ENCODE measurements around the gene URB1.
A peak's percentile ranks its signal among the peaks of the same experiment; 100 is the strongest.
"Not testable (repeated sequence)": the region's sequence is repeated elsewhere in the genome, so short reads cannot be mapped to it uniquely, and the experiment has no call there.

Gene URB1

GRCh38 chr21:32392880-32393676, at the start of gene URB1:
Gene URB1, minus strand, starts transcription at chr21:32393012. Its CDS starts 102 bp downstream, at chr21:32392910.
- DNase-seq (ENCODE audit: low read depth in 2 of 2), result peak; percentile 87 to 91

DNA sequence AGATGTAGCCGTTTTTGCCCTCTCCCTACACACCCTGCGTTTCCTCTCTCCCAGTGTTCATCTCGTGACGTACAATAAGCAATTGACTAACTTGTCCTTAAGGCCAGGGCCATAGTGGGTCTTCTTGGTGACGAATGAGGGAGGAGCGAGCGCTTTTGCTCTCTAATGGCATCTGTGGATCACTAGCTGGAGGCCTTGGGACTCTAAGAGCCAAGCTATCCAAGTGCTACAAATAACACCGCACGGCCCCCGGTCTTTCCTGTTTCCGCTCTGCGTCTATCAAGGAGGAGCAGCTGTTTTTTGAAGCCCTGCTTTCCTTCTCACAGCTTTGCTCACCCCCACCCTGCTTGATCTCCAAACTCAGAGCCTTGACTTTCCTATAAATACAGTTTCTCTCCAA, 44.9 kb upstream of the URB1 start:
- DNase-seq (ENCODE audit: low read depth in 2 of 2), result no peak

- not testable (repeated sequence) for DNase-seq (ENCODE audit: low read depth in 2 of 2)
These were observed 40.3 kb upstream of the URB1 start for GRCh38 chr21:32432982-32433660.

GRCh38 chr21:32427958-32428623, 35.3 kb upstream of the URB1 start:
- no peak for DNase-seq (ENCODE audit: low read depth in 2 of 2)

- no peak for DNase-seq (ENCODE audit: low read depth in 2 of 2)
These were observed 33.8 kb upstream of the URB1 start for GRCh38 chr21:32426592-32427051.

DNA sequence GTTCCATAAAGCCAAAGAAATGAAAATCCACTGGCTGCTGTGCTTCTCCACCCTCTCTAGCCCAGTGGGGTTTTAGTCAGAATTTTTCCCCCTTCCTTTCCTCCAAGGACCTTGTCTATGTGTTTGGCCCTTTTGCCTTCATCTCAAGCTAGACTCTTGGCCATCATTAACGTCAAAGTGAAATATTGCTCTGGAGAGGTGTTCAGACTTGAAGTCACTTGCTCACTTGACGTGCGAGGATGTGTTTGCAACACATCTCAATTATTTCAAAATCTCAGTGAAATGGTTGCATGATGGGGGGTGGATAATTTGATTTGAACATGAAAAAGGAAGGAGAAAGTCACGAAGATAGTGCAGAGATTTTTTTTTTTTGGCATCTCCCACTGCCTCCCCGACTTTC, 33.3 kb upstream of the URB1 start:
- DNase-seq (ENCODE audit: low read depth in 2 of 2), result no peak

DNA sequence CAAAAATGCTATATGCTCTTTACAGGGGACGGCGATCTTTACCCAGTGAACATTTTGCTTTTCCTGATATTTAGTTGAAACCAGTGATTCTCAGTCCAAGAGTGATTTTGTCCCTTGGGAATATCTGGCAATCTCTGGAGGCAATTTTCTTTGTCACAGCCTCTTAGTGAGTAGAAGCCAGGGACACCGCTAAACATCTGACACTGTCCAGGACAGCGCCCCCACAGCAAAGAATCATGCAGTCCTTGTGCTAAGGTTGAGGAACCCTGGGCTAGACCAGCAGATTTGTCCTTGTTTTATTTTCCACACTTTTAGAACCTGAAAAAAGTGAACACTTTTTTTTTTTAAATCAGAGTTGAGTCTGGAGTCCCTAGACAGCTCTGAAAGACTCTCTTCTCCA, 32.8 kb upstream of the URB1 start:
- DNase-seq (ENCODE audit: low read depth in 2 of 2), result no peak

DNA sequence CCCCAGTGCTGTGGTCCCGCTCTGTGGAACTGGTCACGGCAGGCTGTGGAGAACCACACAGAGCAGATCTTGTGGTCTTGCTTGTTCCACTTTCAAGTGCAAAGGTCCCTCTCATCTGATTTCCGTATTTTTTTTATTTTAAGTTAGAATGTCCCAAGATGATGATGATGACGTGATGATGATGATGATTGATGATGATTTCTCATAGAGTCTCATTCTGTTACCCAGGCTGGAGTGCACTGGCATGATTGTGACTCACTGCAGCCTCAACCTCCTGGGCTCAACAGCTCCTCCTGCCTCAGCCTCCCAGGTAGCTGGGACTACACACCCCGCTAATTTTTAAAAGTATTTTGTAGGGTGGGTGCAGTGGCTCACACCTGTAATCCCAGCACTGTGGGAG, 31.9 kb upstream of the URB1 start:
- DNase-seq (ENCODE audit: low read depth in 2 of 2), result no peak

GRCh38 chr21:32424191-32424535, 31.4 kb upstream of the URB1 start:
- DNase-seq (ENCODE audit: low read depth in 2 of 2), result no peak

GRCh38 chr21:32423320-32424190, 30.7 kb upstream of the URB1 start:
- no peak for DNase-seq (ENCODE audit: low read depth in 2 of 2)

DNA sequence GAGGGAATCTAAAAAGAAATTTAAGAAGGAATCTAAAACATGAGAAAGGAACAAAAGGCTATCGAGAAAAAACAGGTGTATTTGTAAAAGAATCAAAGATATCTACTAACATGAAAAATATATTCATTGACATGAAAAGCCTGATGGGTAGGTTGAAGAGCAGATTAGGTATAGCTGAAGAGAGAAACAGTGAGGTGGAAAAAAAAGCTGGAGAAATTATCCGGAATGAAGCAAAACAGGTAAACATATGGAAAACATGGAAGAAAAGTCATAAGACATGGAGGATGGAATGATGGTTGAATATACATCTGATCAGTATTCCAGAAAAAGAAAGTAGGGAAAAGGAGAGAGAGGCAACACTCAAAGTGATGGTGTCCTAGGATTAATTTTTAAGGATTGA, 29.3 kb upstream of the URB1 start:
- no peak for DNase-seq (ENCODE audit: low read depth in 2 of 2)

DNA sequence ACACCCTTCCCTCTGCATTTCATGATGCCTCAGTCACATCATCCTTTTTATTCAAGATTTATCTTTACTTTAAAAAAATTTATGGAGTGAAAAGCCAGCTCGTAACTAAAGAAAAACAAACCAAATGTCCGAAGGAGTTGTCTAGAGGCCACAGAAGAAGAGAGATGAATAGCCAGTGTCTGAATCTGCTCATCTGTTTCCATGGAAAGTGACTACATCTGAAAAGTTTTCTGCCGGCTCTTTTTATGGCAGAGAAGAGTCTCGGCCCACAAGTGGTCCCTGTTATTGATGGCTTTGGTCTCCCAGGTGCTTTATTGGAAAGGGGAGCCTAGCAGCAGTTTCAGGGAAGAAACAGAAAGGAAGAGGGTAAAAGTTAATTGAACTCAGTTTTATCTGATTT, 25.3 kb upstream of the URB1 start:
- DNase-seq (ENCODE audit: low read depth in 2 of 2), result no peak

DNA sequence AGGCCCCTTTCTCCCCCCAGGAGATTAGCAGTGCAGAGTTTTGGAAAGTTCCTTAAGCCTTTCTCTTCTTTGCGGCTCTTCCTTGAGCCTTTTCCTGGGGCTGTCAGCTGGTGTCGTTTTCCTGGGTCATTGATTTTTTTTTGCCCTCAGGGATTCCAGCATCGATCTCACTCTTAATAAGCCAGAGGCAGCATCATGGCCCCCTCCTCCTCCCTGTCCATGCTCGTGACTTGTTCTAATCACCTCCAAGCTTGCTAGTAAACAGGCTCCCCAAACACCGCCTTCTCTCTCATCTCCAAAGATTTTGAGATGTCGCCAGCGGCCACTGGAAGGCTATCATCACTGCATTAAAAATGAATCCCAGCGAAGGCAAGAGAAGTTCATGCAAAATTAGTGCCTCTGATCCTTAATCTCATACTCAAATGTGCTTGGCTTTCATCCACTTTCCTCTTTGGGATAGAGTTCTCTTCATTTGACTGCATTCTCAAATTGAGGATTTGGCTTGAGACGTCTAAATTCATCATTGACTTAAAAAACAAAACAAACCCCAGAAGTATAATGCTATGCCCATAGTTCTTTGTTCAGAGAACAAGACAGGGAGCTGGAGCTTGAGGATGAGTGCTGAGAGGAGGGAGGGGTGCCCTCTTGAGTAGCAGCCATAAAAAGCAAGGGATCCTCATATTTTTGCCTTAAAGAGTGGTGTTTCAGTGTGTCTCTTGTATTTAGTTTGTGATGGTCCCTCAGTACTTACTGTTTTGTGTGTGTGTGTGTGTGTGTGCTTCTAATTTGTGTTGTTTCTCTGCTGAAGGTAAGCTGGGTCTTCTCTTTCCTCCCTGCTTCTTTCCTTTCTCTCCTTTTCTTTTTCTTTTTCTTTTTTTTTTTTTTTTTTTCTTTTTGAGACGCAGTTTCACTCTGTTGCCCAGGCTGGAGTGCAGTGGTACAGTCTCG, 22.9 kb upstream of the URB1 start:
- DNase-seq (ENCODE audit: low read depth in 2 of 2), result no peak

- DNase-seq (ENCODE audit: low read depth in 2 of 2), result no peak
These were observed 22.0 kb upstream of the URB1 start for GRCh38 chr21:32414579-32415358.

GRCh38 chr21:32413697-32414578, 21.1 kb upstream of the URB1 start:
- DNase-seq (ENCODE audit: low read depth in 2 of 2), result no peak

DNA sequence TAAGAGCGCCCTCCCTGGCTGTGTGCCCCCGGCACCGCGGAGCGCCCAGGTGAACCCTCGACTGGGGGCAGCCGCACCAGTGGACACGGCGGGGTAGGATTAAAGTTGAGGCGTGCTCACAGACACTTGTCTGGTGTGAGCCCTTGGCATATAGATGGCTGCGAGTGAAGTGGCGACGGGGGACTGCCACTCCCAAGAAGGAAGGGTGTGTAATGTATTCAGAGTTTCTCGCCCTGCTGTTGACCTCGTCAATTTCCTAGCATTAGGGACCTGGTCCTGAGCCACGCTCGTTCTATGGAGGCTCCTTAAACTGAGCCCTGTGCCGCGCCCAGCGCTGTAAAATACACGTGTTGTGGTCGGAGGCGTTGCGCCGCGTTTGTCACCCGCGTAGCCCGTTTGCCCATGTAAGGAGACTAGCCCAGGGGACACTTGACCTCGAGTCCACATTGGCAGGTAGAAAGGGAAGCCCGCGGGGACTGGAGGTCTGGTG, 20.2 kb upstream of the URB1 start:
- DNase-seq (ENCODE audit: low read depth in 2 of 2), result peak in 1 of 2 donors; percentile 17

- DNase-seq (ENCODE audit: low read depth in 2 of 2), result peak; percentile 60 to 63
These were observed 19.6 kb upstream of the URB1 start, which contains the start of gene EVA1C for GRCh38 chr21:32412162-32413014. Gene EVA1C, plus strand, starts transcription at chr21:32412706. Its CDS starts 148 bp downstream, at chr21:32412854.

Measured in activated CD8-positive, alpha-beta memory T cell treated with anti-CD3 and anti-CD28 coated beads for 4 hours (primary cell).